T-helper 1 cell treated with Interleukin-12 subunit alpha and Interleukin-12 subunit beta and Interleukin-4 antibody, amounts not matched to agents 30 μg/mL and 1 μg/mL, for 36 hours (primary cell): Measurements from ENCODE around the gene TMEM80.

ENCODE experiments used
- H3K27ac Mint-ChIP-seq: one replicate; pipeline ENCODE4 v1.8.0; 2021; ENCODE audit warnings: mild to moderate bottlenecking, mixed read lengths
- H3K27me3 Mint-ChIP-seq: one replicate; pipeline ENCODE4 v1.8.0; 2021; ENCODE audit warnings: low read depth, mixed read lengths
- H3K36me3 Mint-ChIP-seq: one replicate; pipeline ENCODE4 v1.8.0; 2021; ENCODE audit warnings: low read depth, mixed read lengths
- H3K4me1 Mint-ChIP-seq: one replicate; pipeline ENCODE4 v1.8.0; 2021; ENCODE audit warnings: low read depth, mixed read lengths
- H3K4me3 Mint-ChIP-seq: one replicate; pipeline ENCODE4 v1.8.0; 2021; ENCODE audit warnings: mild to moderate bottlenecking, moderate library complexity, mixed read lengths
- H3K9me3 Mint-ChIP-seq: one replicate; pipeline ENCODE4 v1.8.0; 2021; ENCODE audit warnings: mixed read lengths

The TMEM80 gene

GRCh38 chr11:749731-750130, 54.1 kb downstream of the TMEM80 start:
- no peaks in the 10 kb centered on the region for H3K36me3 Mint-ChIP-seq
- no peaks in the 10 kb centered on the region for H3K9me3 Mint-ChIP-seq

More at GRCh38 chr11:749731-750130, 54.1 kb downstream of the TMEM80 start:
- Mint-ChIP-seq H3K4me1 (peaks cover 18% of the 10 kb centered on the region), H3K27me3 (no peaks in the 10 kb centered on the region), H3K4me3 (peak overlapping the region; percentile 61), H3K27ac (no peak overlapping the region)
